Hindlimb muscle (tissue), 1 donor: Measurements from ENCODE around the gene C11orf98. TPM values are rescaled to one million over a fixed set of nuclear protein-coding genes. Genes with fewer than 3 reads are reported as not detected.
A peak's percentile ranks its signal among the peaks of the same experiment; 100 is the strongest.
"Not testable (repeated sequence)": the region's sequence is repeated elsewhere in the genome, so short reads cannot be mapped to it uniquely, and the experiment has no call there.

Source experiments
- DNase-seq: peaks from one replicate; pipeline ENCODE4 v3.0.0-alpha.2; 2013
- polyA plus RNA-seq: library from polyadenylated mRNA; unstranded; fragments of 120-200 nt; gene quantifications from one replicate; pipeline ENCODE4 v1.2.1, GENCODE V29; 2013; ENCODE audit not compliant: insufficient read length

C11orf98 gene
- polyA plus RNA-seq, 1 donor = 31.3 TPM

DNA sequence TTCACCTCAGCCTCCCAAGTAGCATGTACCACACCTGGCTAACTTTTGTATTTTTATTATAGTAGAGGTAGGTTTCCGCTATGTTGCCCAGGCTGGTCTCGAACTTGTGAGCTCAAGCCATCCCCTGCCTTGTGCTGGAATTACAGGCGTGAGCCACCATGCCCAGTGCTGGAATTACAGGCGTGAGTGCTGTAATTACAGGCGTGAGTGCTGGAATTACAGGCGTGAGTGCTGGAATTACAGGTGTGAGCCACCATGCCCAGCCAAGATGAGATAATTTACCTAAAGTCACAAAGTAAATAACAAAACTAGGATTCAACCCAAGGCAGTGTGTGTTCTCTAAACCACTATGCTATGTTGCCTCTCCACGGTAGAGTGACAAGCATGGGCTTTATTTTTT is 17.5 kb upstream of the C11orf98 start:
- no peak for DNase-seq

DNA sequence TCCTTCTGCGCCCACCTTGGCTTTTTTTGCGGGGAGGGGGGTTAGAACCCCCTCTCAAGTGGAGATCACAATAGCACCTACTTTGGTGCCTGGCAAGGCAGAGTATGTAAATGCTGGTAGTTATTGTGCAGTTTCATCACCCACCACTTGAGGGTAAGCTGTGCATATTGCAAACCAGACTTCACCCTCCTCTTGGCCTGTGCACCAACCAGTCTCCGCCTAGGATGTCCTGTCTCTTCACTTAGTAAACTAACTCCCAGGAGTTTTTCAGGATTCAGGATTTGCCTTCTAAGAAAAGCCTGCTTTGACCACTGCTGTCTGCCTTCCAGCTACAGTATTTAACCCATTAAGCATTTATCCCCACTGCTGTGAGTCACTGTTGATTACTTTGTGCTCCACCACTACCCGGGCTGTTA is 15.8 kb upstream of the C11orf98 start:
- no peak for DNase-seq

DNA sequence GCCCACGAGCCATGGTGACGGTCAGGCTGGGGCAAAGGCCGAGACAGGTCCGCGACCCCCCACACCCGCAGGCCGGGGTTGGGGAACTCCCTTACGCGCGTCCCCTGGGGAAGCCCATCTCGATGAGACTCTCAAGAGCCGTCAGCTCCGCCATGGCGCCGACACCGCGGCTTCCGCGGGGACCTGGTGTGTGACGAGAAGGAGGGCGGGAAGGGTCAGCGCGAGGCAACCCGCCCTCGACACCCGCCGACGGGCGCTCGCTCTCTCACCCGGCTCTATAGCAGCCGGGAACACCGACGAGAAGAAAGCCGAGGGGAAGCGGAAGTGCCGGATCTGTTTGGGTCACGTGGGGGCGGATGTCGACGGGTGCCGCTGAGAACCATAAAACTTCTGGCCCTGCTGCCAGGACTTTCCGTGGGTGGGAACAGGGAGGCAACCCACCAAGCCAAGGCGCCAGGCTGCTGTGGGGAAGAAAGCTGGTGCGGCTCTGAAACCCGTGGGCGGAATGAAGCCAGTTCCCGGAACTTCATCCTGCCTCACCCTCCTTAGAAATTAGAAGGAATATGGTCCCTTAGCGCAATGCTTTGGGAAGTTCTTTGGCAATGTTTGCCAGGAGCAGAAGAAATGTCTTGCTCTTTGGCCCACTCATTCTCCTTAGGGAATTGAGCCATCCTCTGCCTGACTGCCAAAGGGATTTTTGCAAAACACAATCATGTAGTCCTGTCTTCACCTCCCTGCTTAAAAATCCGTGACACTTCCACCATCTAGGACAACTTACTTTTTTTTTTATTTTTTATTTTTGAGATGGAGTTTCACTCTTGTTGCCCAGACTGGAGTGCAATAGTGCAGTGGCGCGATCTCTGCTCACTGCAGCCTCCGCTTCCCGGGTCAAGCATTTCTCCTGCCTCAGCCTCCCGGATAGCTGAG is 14.0 kb upstream of the C11orf98 start, which contains the start of gene UBXN1:
Gene UBXN1 (minus strand): TSS at position 304 of the 927 bp plus-strand sequence. CDS start 150 bp downstream, at position 154.
- DNase-seq = peak; percentile 93

DNA sequence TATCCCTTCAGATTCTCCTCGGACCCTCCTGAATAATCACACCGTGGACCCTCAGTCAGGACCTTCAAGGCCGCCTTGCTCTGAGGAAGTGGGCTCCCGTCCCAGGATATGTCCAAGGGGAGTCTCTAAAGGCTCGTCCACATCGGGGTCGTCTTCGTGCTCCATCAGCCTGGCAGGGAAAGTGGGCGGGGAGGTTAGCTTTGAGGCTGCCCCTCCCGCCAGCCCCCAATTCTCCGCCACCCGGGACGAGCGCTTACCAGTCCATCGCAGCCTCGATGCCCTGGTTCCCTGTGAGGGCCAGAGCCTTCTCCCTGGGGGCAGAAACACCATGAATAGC is 13.4 kb upstream of the C11orf98 start:
- DNase-seq = no peak

DNA sequence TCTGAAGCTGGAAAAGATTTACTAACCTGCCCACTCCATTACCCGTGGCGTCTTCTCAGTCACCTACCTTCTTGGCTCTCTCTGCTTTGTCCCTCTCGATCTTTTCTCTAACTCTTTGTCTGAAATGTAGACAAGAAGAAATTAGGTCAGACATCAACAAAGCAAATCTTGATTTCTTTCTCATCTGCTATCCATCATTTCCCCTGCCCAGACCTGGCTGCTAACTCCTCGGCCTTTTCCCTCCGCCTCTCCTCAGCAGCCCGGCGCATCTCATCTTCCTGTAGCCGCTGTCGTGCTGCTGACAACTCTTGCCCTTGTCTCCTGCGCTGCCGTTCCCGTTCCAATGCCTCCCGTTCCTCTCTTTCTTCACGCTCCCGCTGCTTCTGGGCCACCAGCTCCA is 12.7 kb upstream of the C11orf98 start:
- no peak for DNase-seq

DNA sequence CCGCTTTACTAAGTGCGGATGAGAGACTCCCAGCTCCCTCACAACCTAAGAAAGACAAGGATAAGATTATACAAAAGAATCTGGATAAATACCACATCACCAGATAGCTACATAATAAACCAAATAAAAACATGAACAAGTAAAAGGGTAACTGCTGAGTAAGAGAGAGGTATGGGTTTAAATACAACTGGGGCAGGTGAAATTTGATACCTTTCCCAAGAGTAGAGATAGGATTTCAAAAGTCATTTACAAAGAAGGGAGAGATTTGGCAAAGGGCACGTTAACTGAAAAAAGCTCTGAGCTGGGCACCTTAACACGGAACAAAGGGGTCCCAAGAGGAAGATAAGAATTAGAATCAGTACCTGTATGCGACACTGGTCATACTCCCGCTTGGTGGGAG is 12.1 kb upstream of the C11orf98 start:
- no peak for DNase-seq

DNA sequence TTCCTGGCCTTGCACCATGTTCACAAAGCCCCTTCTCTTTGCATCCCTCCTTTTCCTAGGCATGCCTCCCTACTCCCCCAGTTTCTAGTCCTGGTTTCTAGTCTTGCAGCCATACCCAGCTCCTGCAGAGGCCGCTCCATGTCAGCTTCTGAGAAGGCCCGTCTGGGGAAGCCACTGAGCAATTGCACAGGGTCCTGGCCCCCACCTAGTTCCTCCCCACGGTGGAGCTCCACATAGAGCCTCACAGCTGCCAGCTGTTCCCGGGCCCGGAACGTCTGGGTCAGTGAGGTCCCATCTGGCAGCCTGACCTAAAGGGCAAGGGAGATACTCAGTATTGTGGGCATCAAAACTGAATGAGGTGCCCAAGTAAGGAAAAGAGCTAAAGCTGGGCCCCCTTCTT is 11.7 kb upstream of the C11orf98 start:
- no peak for DNase-seq

DNA sequence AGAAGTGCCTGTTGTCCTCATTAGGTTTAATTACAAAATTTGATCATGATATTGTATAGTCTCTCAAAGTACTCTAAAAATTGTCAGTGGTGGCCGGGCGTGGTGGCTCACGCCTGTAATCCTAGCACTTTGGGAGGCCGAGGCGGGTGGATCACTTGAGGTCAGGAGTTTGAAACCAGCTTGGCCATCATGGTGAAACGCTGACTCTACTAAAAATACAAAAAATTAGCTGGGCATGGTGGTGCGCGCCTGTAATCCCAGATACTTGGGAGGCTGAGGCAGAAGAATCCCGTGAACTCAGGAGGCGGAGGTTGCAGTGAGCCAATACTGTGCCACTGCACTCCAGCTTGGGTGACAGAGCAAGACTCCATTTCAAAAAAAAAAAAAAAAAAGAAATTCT is 10.4 kb upstream of the C11orf98 start:
- not testable (repeated sequence) for DNase-seq

DNA sequence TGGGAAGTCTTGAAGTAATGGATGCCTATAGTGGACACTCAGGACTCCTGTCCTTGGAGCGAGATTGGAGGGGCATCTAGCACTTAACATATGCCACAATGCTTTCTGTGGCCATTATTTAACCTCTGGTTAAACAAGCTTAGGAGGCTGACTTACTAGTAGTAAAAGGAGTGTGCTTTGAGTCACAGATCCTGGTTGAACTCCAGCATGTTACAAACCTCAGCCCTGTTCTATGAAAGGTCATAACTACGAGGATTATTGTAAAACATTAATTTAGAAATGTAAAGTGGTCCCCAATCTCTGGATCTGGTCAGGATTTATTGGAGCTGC is 8.2 kb upstream of the C11orf98 start:
- DNase-seq = no peak

DNA sequence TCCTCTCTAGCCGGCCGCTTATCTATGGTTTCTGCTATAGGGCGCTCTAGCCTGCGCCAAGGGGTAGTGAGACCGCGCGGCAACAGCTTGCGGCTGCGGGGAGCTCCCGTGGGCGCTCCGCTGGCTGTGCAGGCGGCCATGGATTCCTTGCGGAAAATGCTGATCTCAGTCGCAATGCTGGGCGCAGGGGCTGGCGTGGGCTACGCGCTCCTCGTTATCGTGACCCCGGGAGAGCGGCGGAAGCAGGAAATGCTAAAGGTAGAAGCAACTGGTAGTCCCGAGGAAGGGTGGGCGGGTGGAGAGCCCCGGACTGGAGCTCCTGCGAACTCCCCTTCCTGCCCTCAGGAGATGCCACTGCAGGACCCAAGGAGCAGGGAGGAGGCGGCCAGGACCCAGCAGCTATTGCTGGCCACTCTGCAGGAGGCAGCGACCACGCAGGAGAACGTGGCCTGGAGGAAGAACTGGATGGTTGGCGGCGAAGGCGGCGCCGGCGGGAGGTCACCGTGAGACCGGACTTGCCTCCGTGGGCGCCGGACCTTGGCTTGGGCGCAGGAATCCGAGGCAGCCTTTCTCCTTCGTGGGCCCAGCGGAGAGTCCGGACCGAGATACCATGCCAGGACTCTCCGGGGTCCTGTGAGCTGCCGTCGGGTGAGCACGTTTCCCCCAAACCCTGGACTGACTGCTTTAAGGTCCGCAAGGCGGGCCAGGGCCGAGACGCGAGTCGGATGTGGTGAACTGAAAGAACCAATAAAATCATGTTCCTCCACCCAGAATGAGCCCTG is 6.8 kb upstream of the C11orf98 start, which contains the start of the genes LBHD1 and UQCC3:
Gene LBHD1 (minus strand): TSS at position 660 of the 782 bp plus-strand sequence. CDS start 2,236 bp downstream, outside the sequence.
Gene UQCC3 (plus strand): TSS at position 66 of the 782 bp plus-strand sequence. CDS start 73 bp downstream, at position 139.
- DNase-seq = peak; percentile 85

DNA sequence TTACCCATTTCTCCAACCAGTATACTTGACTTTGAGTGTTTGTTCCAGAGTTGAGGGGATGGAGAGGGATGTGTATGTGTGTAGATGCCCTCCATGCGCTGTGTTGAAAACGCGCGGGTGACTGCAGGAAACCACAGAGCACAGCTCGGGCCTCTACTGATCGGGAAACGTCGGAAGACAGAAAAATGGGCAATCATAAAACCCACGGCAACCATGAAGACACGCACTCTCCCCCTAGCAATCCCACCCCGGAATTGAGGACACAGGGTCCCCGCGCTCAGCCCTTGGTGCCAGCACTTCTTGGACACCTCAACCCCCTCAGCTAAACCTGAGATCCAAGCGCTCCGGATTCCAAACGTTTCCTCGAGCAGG is 6.2 kb upstream of the C11orf98 start:
- DNase-seq = no peak

DNA sequence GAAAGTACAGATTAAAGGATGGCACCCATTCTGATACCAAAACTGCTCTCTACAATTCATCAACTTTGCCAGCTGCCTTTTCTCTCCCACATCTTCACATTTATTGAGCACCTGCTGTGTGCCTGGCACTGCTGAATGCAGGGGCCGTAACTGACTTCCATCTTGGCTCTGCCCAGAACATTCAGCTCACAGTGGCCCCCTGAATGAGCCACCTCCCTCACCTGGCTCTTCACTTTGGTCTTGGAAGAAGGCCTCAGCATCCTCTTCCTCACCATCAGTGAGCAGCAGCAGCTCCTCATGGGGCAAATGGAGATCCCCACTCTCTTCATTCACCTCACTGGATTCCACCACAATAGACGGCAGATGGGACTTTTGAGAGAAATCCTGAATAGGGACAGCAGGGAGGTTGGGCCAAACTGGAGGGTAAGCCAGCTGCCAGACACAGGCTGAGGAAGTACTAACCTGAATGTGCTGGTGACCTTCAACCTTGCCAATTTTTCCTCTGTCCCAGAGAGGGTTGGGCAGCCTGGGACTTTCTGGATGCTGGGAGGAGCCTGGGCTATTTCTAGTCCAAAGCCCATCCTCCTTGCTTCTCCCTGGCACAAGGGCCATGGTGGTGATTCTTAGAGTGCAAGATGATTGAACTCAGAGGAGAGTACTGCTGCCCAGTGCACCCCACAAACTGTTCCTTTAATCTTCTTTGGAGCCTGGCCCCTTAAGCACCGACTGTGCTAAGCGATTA is 4.6 kb upstream of the C11orf98 start:
- no peak for DNase-seq

DNA sequence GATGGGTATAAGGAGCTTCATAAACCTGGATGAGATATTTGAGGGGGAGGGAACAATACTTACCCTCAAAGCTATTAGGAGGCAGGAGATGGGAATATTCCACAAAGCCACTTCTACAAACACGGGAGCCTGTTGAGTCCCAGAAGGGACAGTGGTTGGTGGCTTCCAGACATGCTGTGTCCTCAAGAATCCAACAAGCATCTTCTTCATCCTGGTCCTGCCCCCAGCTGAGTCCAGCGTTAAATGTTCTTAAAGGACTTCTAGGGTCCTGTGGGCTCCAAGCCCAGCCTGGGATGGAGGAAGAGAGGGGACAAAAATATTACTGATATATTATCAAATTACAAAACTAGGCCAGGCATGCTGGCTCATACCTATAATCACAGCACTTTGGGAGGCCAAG is 2.5 kb upstream of the C11orf98 start:
- no peak for DNase-seq

DNA sequence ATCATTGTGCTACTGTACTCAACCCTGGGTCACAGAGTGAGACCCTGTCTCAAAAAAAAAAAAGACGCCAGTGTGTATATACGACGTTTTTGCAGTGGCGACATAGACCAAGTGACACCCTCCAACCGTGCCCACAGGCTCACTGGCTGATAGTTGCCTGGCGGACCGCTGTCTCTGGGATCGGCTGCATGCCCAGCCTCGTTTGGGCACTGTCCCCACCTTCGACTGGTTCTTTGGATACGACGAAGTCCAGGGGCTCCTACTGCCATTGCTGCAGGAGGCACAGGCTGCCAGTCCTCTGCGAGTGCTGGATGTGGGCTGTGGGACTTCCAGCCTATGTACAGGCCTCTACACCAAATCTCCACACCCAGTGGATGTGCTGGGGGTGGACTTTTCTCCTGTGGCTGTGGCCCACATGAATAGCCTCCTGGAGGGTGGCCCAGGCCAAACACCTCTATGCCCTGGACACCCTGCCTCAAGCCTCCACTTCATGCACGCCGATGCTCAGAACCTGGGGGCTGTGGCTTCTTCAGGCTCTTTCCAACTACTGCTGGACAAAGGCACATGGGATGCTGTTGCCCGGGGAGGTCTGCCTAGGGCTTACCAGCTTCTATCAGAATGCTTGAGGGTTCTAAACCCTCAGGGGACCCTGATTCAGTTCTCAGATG is 1.4 kb upstream of the C11orf98 start:
- no peak for DNase-seq

DNA sequence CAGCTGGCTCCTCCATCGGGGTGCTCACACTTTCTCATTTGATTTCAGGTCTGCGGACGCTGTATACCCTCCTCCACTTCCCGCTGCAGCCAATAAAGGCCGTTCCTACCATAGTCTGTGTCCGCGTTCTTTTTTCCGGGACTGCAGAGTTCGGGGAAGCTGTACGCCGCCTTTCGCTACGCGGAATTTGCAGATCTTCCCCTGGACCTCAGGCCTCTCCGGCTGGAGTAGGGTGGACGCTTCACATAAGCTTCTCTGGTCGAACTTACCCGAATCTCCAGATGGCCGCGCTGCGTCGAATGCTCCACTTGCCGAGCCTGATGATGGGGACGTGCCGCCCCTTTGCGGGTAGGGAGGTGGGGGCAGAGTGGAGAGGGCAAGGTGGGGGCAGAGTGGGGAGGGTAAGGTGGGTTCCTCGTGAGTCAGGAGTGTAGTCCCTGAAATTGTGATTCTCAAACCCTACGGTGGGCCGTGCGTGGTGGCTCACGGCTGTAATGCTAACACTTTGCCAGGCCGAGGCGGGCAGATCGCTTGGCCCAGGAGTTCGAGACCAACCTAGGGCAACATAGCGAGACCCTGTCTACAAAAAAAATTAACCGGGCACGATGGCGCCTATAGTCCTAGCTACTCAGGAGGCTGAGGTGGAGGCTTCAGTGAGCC is 719 bp upstream of the C11orf98 start:
- no peak for DNase-seq

DNA sequence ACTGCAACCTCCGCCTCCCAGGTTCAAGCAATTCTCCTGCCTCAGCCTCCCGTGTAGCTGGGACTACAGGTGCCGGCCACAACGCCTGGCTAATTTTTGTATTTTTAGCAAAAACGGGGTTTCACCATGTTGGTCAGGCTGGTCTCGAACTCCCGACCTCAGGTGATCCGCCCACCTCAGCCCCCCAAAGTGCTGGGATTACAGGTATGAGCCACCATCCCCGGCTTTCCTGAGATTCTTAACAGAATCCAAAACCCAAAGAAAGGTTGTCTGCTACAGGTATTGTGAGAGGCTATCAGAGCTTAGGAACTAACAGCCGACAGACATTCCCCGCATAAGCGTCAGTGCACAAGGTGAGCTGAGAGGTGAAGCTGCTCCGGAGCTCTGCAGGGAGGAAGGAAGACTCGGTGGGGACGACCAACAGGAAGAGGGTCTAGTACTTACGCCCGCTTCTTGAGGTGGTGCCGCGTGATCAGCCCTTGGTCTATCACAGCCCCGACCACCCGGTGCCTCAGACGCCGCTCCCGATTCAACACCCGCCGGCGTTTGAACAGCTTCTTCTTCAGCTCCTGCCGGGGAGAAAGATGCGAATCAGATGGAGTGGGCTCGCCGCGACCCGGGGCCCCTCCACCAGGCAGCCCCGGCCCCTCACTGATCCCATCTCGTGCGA is 470 bp downstream of the C11orf98 start:
- DNase-seq = no peak

DNA sequence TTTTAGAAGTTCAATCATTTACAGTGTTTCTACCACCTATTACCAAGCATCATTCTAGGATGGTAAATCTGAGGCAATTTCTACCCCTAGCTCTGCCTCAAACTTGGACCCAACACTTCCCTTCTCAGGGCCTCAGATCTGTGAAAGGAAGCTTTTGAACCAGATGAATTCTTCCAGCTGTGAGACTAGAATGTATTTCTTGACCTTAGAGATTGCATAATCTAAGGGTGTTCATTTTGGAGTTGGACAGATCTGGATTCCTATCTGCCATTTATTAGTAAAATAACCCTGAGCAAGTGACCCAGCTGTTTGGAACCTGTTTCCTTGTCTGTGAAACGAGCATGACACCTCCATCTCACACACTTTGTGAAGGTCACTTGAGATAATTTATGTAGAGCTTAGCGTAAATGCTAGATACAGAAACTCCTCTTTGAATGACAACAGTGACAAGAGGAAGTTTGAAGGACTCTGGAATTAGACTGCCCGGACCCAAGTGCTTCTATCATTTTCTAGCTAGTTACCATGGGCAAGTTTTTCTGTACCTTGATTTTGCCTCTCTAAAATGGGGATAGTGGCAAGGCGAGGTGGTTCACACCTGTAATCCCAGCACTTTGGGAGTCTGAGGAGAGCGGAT is 8.1 kb downstream of the C11orf98 start:
- DNase-seq = no peak

DNA sequence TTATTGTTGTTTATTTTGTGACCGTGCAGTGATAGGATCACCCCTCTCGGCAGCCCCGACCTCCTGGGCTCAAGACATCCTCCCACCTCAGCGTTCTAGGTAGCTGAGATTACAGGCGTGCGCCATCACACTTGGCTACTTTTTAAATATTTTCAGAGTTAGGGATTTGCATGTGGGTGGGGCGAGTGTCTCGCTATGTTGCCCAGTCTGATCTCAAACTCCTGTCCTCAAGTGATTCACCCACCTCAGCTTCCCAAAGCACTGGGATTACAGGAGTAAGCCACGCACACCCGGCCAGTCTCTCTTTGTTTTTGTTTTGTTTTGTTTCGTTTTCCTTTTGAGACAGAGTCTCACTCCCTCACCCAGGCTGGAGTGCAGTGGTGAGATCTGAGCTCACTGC is 10.7 kb downstream of the C11orf98 start:
- no peak for DNase-seq

DNA sequence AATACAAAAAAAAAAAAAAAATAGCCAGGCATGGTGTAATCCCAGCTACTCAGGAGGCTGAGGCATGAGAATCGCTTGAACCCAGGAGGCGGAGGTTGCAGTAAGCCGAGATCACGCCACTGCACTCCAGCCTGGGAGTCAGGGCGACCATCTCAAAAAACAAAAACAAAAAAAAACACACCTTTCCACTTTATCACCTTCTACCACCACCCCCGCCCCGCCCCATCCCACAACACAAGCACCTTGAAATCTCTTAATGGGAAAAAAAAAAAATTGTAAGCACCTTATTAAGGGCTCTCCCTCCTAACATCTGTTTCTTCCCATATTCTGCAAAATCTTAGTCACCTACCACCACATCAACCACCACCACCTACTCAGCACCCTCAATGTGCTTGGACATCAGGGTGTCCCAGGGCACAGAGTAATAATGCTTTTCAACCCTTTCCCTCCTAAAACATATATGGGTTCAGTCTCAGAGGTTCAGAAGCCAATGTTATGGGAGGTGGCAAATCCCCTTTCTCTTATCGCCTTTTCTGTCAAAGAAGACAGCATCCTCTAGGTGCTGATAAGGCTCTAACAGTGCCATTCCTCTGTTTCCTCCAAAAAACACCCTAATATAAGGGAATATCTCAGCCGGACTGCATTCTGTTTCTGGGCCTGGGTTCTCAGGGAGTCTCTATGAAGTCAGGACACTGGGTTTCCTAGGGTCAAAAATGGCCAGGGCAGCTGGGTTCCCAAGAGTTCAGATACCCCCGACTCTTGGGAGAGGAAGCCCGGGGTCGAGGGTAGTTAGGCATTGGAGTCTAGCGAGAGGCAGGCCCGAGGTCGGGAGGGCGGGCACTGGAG is 12.6 kb downstream of the C11orf98 start:
- DNase-seq = no peak

DNA sequence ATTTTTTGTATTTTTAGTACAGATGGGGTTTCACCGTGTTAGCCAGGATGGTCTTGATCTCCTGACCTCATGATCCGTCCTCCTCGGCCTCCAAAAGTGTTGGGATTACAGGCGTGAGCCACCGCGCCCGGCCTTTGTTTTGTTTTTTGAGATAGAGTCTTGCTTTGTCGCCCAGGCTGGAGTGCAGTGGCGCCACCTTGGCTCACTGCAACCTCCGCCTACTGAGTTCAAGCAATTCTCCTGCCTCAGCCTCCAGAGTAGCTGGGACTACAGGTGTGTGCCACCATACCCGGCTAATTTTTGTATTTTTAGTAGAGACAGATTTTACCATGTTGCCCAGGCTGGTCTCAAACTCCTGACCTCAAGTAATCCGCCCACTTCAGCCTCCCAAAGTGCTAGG is 14.7 kb downstream of the C11orf98 start:
- DNase-seq = not testable (repeated sequence)
